Epithelial cell of esophagus (primary cell): ENCODE measurements around the gene WDFY1.

Experiments
- DNase-seq: peaks from one replicate; pipeline ENCODE4 v3.0.0; 2010; ENCODE audit warnings: low read depth
- H3K4me3 ChIP-seq: 2 replicates; pipeline ENCODE4 v1.5.1; 2011; ENCODE audit warnings: mild to moderate bottlenecking, low read length, control low read depth
- TF ChIP-seq, protein P1 (sequence below): IDR thresholded peaks from 2 replicates; pipeline ENCODE4 v1.5.1; 2011; ENCODE audit warnings: low read depth, mild to moderate bottlenecking, low read length, control low read depth, inconsistent platforms; ENCODE audit not compliant: insufficient read depth; ENCODE audit errors: missing control alignments

WDFY1 gene

DNA sequence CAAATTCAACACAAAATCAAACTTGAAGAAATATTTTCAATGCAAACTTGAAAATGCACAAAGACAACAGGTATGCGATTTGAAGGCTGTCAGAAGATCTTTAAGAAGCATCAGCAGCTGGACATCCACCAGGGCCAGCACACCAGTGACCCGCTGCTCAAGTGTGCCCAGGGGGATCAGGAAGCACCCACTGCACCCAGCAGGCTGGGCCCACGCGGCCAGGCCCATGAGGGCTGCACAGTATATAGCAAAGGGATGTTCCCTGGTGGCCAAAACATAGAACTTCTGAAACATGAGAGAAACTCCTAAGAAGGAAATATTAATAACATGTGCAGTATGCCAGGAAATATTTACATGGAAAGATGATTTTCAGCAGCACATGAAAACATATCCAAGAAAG is 25.0 kb downstream of the WDFY1 start:
- TF ChIP-seq, protein P1, sequence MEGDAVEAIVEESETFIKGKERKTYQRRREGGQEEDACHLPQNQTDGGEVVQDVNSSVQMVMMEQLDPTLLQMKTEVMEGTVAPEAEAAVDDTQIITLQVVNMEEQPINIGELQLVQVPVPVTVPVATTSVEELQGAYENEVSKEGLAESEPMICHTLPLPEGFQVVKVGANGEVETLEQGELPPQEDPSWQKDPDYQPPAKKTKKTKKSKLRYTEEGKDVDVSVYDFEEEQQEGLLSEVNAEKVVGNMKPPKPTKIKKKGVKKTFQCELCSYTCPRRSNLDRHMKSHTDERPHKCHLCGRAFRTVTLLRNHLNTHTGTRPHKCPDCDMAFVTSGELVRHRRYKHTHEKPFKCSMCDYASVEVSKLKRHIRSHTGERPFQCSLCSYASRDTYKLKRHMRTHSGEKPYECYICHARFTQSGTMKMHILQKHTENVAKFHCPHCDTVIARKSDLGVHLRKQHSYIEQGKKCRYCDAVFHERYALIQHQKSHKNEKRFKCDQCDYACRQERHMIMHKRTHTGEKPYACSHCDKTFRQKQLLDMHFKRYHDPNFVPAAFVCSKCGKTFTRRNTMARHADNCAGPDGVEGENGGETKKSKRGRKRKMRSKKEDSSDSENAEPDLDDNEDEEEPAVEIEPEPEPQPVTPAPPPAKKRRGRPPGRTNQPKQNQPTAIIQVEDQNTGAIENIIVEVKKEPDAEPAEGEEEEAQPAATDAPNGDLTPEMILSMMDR: peak; percentile 12
- no peak overlapping the region for H3K4me3 ChIP-seq
- DNase-seq: no peak

DNA sequence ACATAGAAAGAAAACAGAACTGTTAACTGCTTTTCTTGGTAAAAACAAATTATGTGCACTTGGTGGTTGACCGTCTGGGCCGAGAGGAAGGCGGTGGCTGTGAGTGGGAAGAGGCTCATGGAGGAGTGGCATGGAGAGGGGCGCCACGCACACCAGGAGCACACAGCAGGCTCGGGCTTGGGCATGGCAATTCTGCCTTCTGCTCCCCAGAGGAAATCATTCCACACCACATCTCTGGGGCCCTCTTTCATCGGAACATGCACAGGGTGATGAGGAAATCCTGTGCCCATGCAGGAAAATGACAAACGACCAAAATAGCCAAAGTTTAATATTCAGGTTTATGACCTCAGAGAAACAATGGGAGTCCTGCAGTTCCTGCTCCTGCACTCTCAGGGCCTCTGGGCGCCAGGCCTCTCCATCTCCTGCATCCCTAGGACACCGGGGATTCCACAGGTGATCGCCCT is 26.4 kb downstream of the WDFY1 start:
- no peak overlapping the region for H3K4me3 ChIP-seq
- no peak for DNase-seq
- TF ChIP-seq, protein P1: no peak

DNA sequence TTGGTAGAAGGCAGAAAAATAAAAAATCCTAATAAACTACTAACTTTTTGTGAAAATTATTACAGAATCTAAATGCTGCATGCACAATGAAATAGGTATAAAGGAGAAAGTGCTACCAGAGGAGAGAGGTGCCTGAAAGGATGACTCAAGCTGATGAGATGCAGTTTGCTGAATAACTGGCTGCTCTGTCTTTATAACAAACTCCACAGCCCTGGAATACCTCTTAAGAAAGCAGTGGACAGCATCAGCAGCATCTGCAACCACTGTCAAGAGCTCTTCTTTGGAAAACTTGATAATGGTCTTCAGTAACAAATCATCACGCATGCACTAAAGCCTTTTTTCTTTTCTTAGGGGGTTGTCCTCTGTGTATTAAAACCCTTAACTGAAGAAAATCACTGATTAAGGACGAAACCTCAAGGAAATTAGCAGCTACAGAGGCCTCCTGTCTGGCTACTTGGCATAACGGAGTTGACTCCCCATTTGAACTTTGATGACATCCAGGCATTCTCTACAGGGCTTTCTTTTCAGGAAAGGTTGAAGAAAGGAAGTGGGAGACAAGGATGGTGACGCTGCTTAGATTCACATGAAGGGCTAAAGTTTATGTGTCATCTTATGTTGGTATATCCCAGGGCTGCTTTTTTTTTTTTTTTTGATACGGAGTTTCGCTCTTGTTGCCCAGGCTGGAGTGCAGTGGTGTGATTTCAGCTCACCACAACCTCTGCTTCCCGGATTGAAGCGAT is 28.8 kb downstream of the WDFY1 start:
- TF ChIP-seq, protein P1: no peak
- H3K4me3 ChIP-seq: no peak overlapping the region
- no peak for DNase-seq

DNA sequence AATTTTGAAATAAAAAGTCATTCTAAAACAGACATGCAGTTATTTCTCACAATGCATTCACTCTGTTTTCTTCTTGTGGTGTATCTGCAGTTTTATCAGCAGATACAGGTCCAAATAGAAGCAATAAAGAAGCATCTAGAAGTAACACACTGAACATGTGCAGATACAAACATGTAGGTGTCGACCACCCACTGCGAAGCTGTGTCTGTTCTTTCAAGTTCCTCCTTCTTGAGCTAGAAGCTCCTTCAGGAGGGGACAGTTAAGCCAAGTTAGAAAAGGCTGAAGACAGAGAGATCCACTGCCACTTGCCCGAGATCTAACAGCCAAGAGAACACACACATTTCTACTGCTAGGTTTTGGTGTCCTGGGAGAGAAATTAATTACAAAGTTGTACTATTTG is 30.1 kb downstream of the WDFY1 start:
- DNase-seq: no peak
- H3K4me3 ChIP-seq: no peak overlapping the region
- TF ChIP-seq, protein P1: no peak

- H3K4me3 ChIP-seq: no peak overlapping the region
- no peak for DNase-seq
- TF ChIP-seq, protein P1: no peak
Observed at GRCh38 chr2:223914324-223914723, 30.8 kb downstream of the WDFY1 start.

DNA sequence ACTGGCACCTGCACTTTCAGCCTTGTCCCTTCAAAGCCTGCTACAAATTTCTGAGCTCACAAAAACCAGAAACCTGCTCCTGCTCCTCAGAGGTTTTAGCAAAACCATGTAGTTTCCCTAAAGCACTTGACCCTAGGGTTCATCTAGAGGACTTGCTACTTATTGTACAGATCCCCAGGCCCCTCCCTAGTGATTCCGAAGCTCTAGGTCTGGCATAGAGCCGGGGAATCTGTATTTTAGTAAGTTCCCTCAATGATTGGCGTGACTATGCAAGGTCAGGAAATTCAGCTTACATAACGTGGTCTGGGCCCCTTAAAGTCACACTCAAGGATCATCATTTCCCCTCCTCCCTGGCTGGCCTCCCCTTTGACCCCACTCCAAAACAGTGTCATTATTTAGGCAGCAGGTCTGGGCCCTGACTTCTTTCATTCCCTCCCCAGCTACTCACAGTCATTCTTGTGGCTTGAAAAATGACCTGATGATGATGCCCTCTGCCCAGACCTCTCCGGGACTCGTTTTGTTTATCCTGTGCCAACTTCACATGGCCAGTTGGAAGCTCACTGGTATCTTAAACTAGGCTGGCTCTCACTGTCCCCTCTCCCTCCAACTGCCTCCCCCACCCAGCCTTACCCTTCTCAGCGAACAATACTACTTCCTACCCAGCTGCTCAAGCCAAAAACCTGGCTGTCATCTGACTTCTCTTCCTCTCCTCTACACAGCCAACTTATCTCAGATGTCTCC is 36.0 kb downstream of the WDFY1 start:
- no peak overlapping the region for H3K4me3 ChIP-seq
- no peak for DNase-seq
- TF ChIP-seq, protein P1: no peak
